T-cell (primary cell): ENCODE data around the gene CCDC38. TPM values are rescaled to one million over a fixed set of nuclear protein-coding genes. Genes with fewer than 3 reads are reported as not detected.

Source experiments
- ATAC-seq, 4 experiments: fragments of 200-7000 bp in 3 of 4; fragments of 150-1000 bp in 1 of 4; cut with Tn5 transposase; replicated peaks in 1 of 4; 1 replicate in 3 of 4; 2 replicates in 1 of 4; pipeline ENCODE4 v1.10.0; 2021; ENCODE audit warnings: moderate library complexity in 3 of 4, mild to moderate bottlenecking in 2 of 4, moderate number of reproducible peaks in 1 of 4
- CTCF ChIA-PET, 2 donors: fragments of 300-600 bp; sonication (Branson Sonifier 250); formaldehyde crosslinking; loops; one replicate each; lab custom pipeline; 2022; ENCODE audit warnings: antibody characterized with exemption in 2 of 2; lab: Charles Lee
- POLR2A ChIA-PET, 2 donors: fragments of 300-600 bp; sonication (Branson Sonifier 250); formaldehyde crosslinking; loops; one replicate each; lab custom pipeline; 2022; ENCODE audit warnings: antibody characterized with exemption in 2 of 2; lab: Charles Lee
- DNase-seq, 35 experiments: peaks; one replicate each; pipeline versions ENCODE4 v3.0.0 to v3.0.0-alpha.2; 2013 to 2023
- H3K27ac ChIP-seq: one replicate; pipeline ENCODE4 v1.5.1; 2013; ENCODE audit warnings: low read length
- H3K27me3 ChIP-seq, 2 experiments: replicated peaks in 1 of 2; 1 replicate in 1 of 2; 2 replicates in 1 of 2; pipeline versions ENCODE4 v1.6.1 to v1.7.0; 2013; ENCODE audit warnings: low read length in 1 of 2, mixed read lengths in 1 of 2; ENCODE audit not compliant: control insufficient read depth in 2 of 2, insufficient read depth in 2 of 2; ENCODE audit errors: extremely low read depth in 1 of 2
- H3K36me3 ChIP-seq, 2 donors: 1 replicate in 1 of 2; 2 replicates in 1 of 2; pipeline versions ENCODE4 v1.6.1 to v1.7.0; 2013; ENCODE audit warnings: low read length in 1 of 2; ENCODE audit not compliant: control insufficient read depth in 2 of 2, insufficient read depth in 1 of 2; ENCODE audit errors: extremely low read depth in 1 of 2
- H3K4me1 ChIP-seq, 2 experiments: 1 replicate in 1 of 2; 2 replicates in 1 of 2; pipeline versions ENCODE4 v1.6.1 to v1.7.0; 2013; ENCODE audit warnings: low read length in 2 of 2, mixed read lengths in 1 of 2; ENCODE audit not compliant: insufficient read depth in 2 of 2, control insufficient read depth in 1 of 2; ENCODE audit errors: extremely low read depth in 1 of 2
- H3K4me3 ChIP-seq, 2 donors: 1 replicate in 1 of 2; 2 replicates in 1 of 2; pipeline versions ENCODE4 v1.5.1 to v1.7.0; 2013; ENCODE audit warnings: mild to moderate bottlenecking in 2 of 2, low read length in 1 of 2, moderate library complexity in 1 of 2; ENCODE audit not compliant: control insufficient read depth in 1 of 2; ENCODE audit errors: extremely low read depth in 1 of 2
- H3K9me3 ChIP-seq: 2 replicates; pipeline ENCODE4 v1.7.0; 2013
- H3K27ac Mint-ChIP-seq, 2 donors: one replicate each; pipeline ENCODE4 v1.8.0; 2020 to 2021; ENCODE audit warnings: mild to moderate bottlenecking in 2 of 2, mixed read lengths in 2 of 2
- H3K27me3 Mint-ChIP-seq, 2 donors: one replicate each; pipeline ENCODE4 v1.8.0; 2021 to 2022; ENCODE audit warnings: mixed read lengths in 2 of 2
- H3K36me3 Mint-ChIP-seq: one replicate; pipeline ENCODE4 v1.8.0; 2021; ENCODE audit warnings: mixed read lengths
- H3K4me1 Mint-ChIP-seq, 3 donors: one replicate each; pipeline ENCODE4 v1.8.0; 2020 to 2022; ENCODE audit warnings: mixed read lengths in 3 of 3, mild to moderate bottlenecking in 1 of 3
- H3K4me3 Mint-ChIP-seq, 3 donors: one replicate each; pipeline ENCODE4 v1.8.0; 2020 to 2022; ENCODE audit warnings: mild to moderate bottlenecking in 3 of 3, mixed read lengths in 3 of 3, moderate library complexity in 3 of 3
- H3K9me3 Mint-ChIP-seq, 3 donors: one replicate each; pipeline ENCODE4 v1.8.0; 2020 to 2022; ENCODE audit warnings: mixed read lengths in 3 of 3
- whole genome bisulfite sequencing: methylation state at CpG from one replicate; pipeline ENCODE4 v1.1.5; 2013; ENCODE audit warnings: missing lambda C conversion rate; ENCODE audit not compliant: insufficient coverage; 5-methylcytosine and 5-hydroxymethylcytosine counted together
- total RNA-seq, 35 experiments: library from RNA in 6 of 35; stranded (reverse) in 6 of 35; fragments of 120-200 nt in 1 of 35; gene quantifications; one replicate each; pipeline versions ENCODE4 v1.2.1 to v1.2.4 and lab custom pipeline; 2013 to 2026

The CCDC38 gene
- total RNA-seq, 5 donors from 2014 or later (not counting 1 experiment from before 2014, with no cell fraction given): 0.14 to 1.4 (median 0.49) TPM; not detected in 2

DNA sequence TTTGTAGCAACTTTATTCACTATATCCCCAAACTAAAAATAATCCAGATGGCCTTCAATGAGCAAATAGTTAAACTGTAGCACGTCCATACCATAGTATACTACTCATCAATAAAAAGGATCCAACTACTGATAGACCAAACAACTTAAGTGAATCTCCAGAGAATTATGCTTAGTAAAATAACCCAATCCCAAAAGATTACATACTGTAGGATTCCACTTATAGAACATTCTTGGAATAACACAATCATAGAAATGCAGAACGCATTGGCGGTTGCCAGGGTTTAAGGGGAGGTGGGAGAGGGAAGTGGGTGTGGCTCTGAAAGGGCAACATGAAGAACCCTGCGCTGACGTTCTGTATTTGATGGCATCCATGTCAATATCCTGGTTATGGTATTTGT lies 55.1 kb downstream of the CCDC38 start:
- Histone ChIP-seq H3K9me3 (peaks cover 3% of the 10 kb centered on the region), H3K27ac (no peak overlapping the region), H3K36me3 (no peaks in the 10 kb centered on the region), H3K4me3 (no peak overlapping the region), H3K27me3 (peaks cover 0 to 14% of the 10 kb centered on the region in 2 experiments), H3K4me1 (no peaks in the 10 kb centered on the region)
- Mint-ChIP-seq H3K9me3 (peaks cover 0 to 5% (median 0%) of the 10 kb centered on the region in 3 donors), H3K4me1 (no peaks in the 10 kb centered on the region), H3K27ac (no peak overlapping the region), H3K27me3 (no peaks in the 10 kb centered on the region), H3K4me3 (no peak overlapping the region), H3K36me3 (no peaks in the 10 kb centered on the region)
- POLR2A ChIA-PET: no interaction called here
- 100% methylated on average over 1 of the region's 5 CpGs for WGBS
- no peak for DNase-seq
- ATAC-seq: no peak
- CTCF ChIA-PET: no interaction called here

DNA sequence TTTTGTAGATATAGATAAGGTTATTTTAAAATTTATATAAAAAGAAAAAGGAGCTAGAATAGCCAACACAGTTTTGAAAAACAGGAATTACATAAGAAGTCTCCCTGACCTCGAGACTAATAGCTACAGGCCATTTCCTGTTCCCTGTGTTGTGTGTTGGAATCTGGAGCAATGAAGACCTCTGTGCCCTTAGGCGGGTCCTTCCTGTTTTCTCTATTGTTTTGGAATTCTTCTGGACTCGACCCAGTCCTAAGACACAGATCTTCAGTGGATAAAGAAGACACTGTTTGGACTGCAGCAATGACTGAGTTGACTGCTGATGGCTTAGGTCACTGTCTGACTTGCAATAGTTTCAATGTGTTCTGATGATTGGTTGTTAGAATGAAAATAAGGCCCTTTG lies 57.4 kb downstream of the CCDC38 start:
- Mint-ChIP-seq H3K9me3 (peaks cover 0 to 5% (median 0%) of the 10 kb centered on the region in 3 donors), H3K27me3 (no peaks in the 10 kb centered on the region), H3K4me1 (no peaks in the 10 kb centered on the region), H3K36me3 (no peaks in the 10 kb centered on the region), H3K27ac (no peak overlapping the region), H3K4me3 (no peak overlapping the region)
- H3K4me3 ChIP-seq: no peak overlapping the region
- H3K9me3 ChIP-seq: peaks cover 3% of the 10 kb centered on the region
- no peaks in the 10 kb centered on the region for H3K4me1 ChIP-seq
- no peak for ATAC-seq
- WGBS: 0% methylated on average over 1 of the region's 3 CpGs
- no peak overlapping the region for H3K27ac ChIP-seq
- POLR2A ChIA-PET: interaction anchor here in 1 of 2 donors (0.5 kb wide), 1 partner anchor 779 kb away, joined by 3 read pairs; no protein-coding TSS in a partner anchor
- no peaks in the 10 kb centered on the region for H3K36me3 ChIP-seq
- CTCF ChIA-PET: no interaction called here
- peaks cover 0 to 2% of the 10 kb centered on the region in 2 experiments for H3K27me3 ChIP-seq
- no peak for DNase-seq

DNA sequence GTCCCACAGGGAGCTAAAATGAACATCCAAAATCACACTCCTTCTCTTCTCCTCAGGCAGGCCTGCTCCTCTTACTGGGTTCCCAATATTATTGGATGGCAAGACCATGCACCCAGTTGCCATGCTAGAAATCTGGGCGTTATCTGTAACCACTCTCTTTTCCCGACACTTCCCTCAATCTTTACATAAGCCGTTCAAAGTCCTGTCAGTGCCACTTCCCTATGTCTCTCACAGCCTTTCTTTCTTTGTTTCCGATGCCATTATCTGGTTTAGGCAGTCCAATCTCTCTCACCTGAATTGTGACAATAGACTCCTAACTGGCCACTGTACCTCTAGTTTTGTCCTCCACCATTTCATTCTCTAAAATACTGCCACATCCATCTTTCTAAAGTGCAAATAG lies 59.5 kb downstream of the CCDC38 start:
- Mint-ChIP-seq H3K9me3 (peaks cover 0 to 5% (median 0%) of the 10 kb centered on the region in 3 donors), H3K4me3 (no peak overlapping the region), H3K36me3 (peaks cover 2% of the 10 kb centered on the region), H3K27ac (no peak overlapping the region), H3K27me3 (no peaks in the 10 kb centered on the region), H3K4me1 (no peaks in the 10 kb centered on the region)
- peaks cover 3% of the 10 kb centered on the region for H3K9me3 ChIP-seq
- no peaks in the 10 kb centered on the region for H3K36me3 ChIP-seq
- H3K27me3 ChIP-seq: no peaks in the 10 kb centered on the region
- no peaks in the 10 kb centered on the region for H3K4me1 ChIP-seq
- no peak for ATAC-seq
- WGBS: 92% methylated on average over 4 of the region's 4 CpGs
- H3K4me3 ChIP-seq: no peak overlapping the region
- no peak for DNase-seq
- H3K27ac ChIP-seq: no peak overlapping the region
- ChIA-PET POLR2A (no interaction called here), CTCF (no interaction called here)

DNA sequence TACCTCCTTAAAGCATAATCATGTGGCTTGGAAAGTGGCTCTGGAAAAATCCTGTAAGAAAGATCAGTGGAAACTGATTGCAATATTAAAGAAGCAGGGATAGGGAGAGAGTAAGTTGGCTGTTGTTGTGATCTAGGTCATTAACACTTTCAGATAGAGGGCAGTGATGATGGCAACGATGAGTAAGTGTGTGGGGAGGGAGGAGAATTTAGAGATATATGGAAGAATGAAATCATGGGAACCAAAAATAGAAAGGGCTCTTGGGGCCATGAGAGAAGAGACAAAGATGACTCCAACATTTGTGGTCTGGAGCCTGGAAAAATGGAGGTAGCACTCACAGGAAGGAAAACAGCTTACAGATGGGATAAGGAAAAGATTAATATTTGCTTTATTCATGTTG lies 60.3 kb downstream of the CCDC38 start:
- Mint-ChIP-seq H3K4me3 (no peak overlapping the region), H3K9me3 (peaks cover 0 to 5% (median 0%) of the 10 kb centered on the region in 3 donors), H3K27me3 (no peaks in the 10 kb centered on the region), H3K36me3 (peaks cover 2% of the 10 kb centered on the region), H3K4me1 (no peaks in the 10 kb centered on the region), H3K27ac (no peak overlapping the region)
- Histone ChIP-seq H3K36me3 (no peaks in the 10 kb centered on the region), H3K4me1 (no peaks in the 10 kb centered on the region), H3K4me3 (no peak overlapping the region), H3K27me3 (no peaks in the 10 kb centered on the region), H3K27ac (no peak overlapping the region), H3K9me3 (peaks cover 3% of the 10 kb centered on the region)
- no peak for DNase-seq
- WGBS: 50% methylated on average over 1 of the region's 1 CpG
- CTCF ChIA-PET: no interaction called here
- POLR2A ChIA-PET: no interaction called here
- no peak for ATAC-seq

DNA sequence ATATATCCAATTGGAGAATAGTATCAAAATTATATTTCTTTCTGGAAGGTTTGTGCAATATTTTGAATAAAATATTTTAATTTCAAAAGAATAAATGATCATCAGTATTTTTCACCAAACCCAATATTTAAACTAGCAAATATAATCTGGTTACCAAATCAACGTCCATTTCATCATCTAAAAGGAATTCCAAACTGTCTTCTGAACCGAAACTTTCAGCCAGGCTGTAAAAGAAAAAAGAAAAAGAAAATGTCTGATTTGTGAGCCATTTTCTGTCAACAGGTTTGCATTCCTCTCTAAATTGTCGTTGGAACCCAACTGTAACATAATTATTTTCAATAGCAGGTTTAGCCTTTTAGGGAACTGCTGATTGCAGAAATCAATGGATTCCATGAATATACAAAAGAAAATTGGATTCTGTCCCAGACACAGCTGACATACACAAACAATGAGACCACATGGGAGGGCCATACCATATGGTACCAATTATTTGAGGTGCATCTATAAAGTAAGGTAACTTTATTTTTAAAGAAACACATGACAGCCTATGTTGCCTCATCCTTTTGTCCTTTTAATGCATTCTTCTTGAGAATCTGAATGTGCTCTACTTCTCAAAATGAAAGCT lies 61.0 kb downstream of the CCDC38 start:
- POLR2A ChIA-PET: no interaction called here

DNA sequence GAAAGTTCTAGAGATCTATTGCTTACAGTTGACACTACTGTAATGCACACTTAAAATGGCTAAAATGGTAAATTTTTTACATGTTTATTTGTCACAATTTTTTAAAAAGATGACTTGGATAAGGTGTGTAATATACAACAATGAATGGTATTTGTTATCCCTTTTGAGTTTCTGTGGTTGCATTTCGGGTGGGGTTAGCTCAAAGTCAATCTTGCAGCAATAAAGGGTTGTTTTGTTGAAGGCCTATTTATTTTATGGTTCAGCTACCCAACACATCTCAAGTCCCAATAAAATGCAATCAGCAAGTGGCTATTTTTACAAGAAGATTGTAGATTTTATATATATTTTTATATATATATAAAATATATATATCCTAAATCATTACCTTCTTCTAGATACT lies 61.5 kb downstream of the CCDC38 start:
- H3K4me3 ChIP-seq: no peak overlapping the region
- H3K27ac ChIP-seq: no peak overlapping the region
- no peaks in the 10 kb centered on the region for H3K4me1 ChIP-seq
- no peaks in the 10 kb centered on the region for H3K36me3 ChIP-seq
- Mint-ChIP-seq H3K4me1 (no peaks in the 10 kb centered on the region), H3K27ac (no peak overlapping the region), H3K9me3 (peaks cover 0 to 5% (median 0%) of the 10 kb centered on the region in 3 donors), H3K4me3 (no peak overlapping the region), H3K36me3 (peaks cover 2% of the 10 kb centered on the region), H3K27me3 (no peaks in the 10 kb centered on the region)
- POLR2A ChIA-PET: no interaction called here
- H3K27me3 ChIP-seq: no peaks in the 10 kb centered on the region
- peaks cover 3% of the 10 kb centered on the region for H3K9me3 ChIP-seq
- CTCF ChIA-PET: no interaction called here
- DNase-seq: no peak
- ATAC-seq: no peak
- no CpG with 5 or more reads among the region's 1 CpG for WGBS

More for the DNA sequence above, 61.0 kb downstream of the CCDC38 start:
- no CpG with 5 or more reads among the region's 3 CpGs for WGBS
- Histone ChIP-seq H3K4me1 (no peaks in the 10 kb centered on the region), H3K36me3 (no peaks in the 10 kb centered on the region), H3K27me3 (no peaks in the 10 kb centered on the region), H3K27ac (no peak overlapping the region), H3K4me3 (no peak overlapping the region), H3K9me3 (peaks cover 3% of the 10 kb centered on the region)
- CTCF ChIA-PET: no interaction called here
- no peak overlapping the region for H3K4me3 Mint-ChIP-seq
- ATAC-seq (no peak), DNase-seq (no peak)
- H3K27me3 Mint-ChIP-seq: no peaks in the 10 kb centered on the region
- H3K27ac Mint-ChIP-seq: no peak overlapping the region
- H3K9me3 Mint-ChIP-seq: peaks cover 0 to 5% (median 0%) of the 10 kb centered on the region in 3 donors
- H3K4me1 Mint-ChIP-seq: no peaks in the 10 kb centered on the region
- H3K36me3 Mint-ChIP-seq: peaks cover 2% of the 10 kb centered on the region
